Heart right ventricle (tissue), 16 donors: Measurements from ENCODE around the gene PYURF. TPM values are rescaled to one million over a fixed set of nuclear protein-coding genes. Genes with fewer than 3 reads are reported as not detected.
A peak's percentile ranks its signal among the peaks of the same experiment; 100 is the strongest.

Source experiments
- ATAC-seq, 8 donors: fragments of 200-7000 bp; cut with Tn5 transposase; one replicate each; pipeline ENCODE4 v1.9.1; 2020; ENCODE audit warnings: mild to moderate bottlenecking in 8 of 8, moderate library complexity in 8 of 8, moderate number of reproducible peaks in 1 of 8
- DNase-seq, 2 donors: peaks; one replicate each; pipeline ENCODE4 v3.0.0-alpha.2; 2020
- H3K27ac ChIP-seq, 10 donors: fragments of 200-600 bp; sonication (generic) in 2 of 10; one replicate each; pipeline versions ENCODE4 v1.5.0 to v1.8.0; 2020 to 2022; ENCODE audit warnings: mild to moderate bottlenecking in 3 of 10
- H3K27me3 ChIP-seq, 7 donors: fragments of 200-600 bp; one replicate each; pipeline ENCODE4 v1.8.0; 2021 to 2022; ENCODE audit warnings: mild to moderate bottlenecking in 2 of 7
- H3K36me3 ChIP-seq, 9 donors: fragments of 200-600 bp; sonication (generic) in 1 of 9; one replicate each; pipeline versions ENCODE4 v1.5.0 to v1.8.0; 2020 to 2022; ENCODE audit warnings: mild to moderate bottlenecking in 2 of 9
- H3K4me1 ChIP-seq, 9 donors: fragments of 200-600 bp; sonication (generic) in 1 of 9; one replicate each; pipeline versions ENCODE4 v1.5.0 to v1.8.0; 2020 to 2022; ENCODE audit warnings: mild to moderate bottlenecking in 4 of 9
- H3K4me3 ChIP-seq, 10 donors: fragments of 200-600 bp; sonication (generic) in 2 of 10; one replicate each; pipeline versions ENCODE4 v1.5.0 to v1.8.0; 2020 to 2022; ENCODE audit warnings: mild to moderate bottlenecking in 7 of 10, moderate library complexity in 2 of 10
- H3K9me3 ChIP-seq, 11 donors: fragments of 200-600 bp in 10 of 11; sonication (generic) in 2 of 11; one replicate each; pipeline versions ENCODE4 v1.5.0 to v1.8.0; 2013 to 2022; ENCODE audit warnings: mild to moderate bottlenecking in 2 of 11, control low read depth in 1 of 11, moderate library complexity in 1 of 11
- WGBS, 2 donors: extraction: QIAGEN DNeasy Blood & Tissue Kit; methylation state at CpG; one replicate each; pipeline ENCODE4 v1.1.7; 2013; ENCODE audit warnings: inconsistent platforms in 1 of 2; 5-methylcytosine and 5-hydroxymethylcytosine counted together
- intact Hi-C, 10 donors: fragments of 100-400 bp; cut with DNase I; formaldehyde crosslinking; loops; one replicate each; pipeline versions ENCODE4 v1.11.1 to v1.14.2; 2022
- polyA plus RNA-seq, 2 donors: library from polyadenylated mRNA; stranded (reverse); fragments of 200-250 nt; gene quantifications; one replicate each; pipeline ENCODE4 v1.2.3, GENCODE V29; 2013
- total RNA-seq, 10 donors: library from RNA; stranded (reverse); fragmentation: NEBNext Ultra II Directional in 3 of 10; extraction: Animal tissue kit (Norgen Biotek cat#: 25700) in 3 of 10; gene quantifications; one replicate each; pipeline versions ENCODE4 v1.2.1 to v1.2.4, GENCODE V29; 2021 to 2023
- TF ChIP-seq, protein P1 (sequence below), 9 donors: fragments of 200-600 bp; sonication (generic) in 2 of 9; IDR thresholded peaks; one replicate each; pipeline versions ENCODE4 v1.5.0 to v1.8.0; 2021 to 2022; ENCODE audit warnings: antibody characterized with exemption in 9 of 9, mild to moderate bottlenecking in 5 of 9, moderate library complexity in 1 of 9
- donor health status: Arrhythmogenic right ventricular cardiomyopathy.
- donor health status: ischemic (EF 13 %, LVEDD 7.1; RV severe dilation, severe dysfunction).
- donor health status: healthy with polysubstance abuse.
- donor health status: DM: no; HTN: yes; CAD: no.
- donor health status: DM: no; HTN: no; CAD: no.
- donor health status: ischemic (EF 25% LVEDD 6.9; RV normal size, moderate dysfunction).
- donor health status: ischemic (EF 25% LVEDD 5.7; RV mildly dilated, moderate dysfunction).
- donor health status: healthy.
- donor health status: DM: yes; HTN: yes; CAD: no.
- donor health status: Ischemic cardiomyopathy.
- donor health status: ischemic (EF 35%, LVEDD 5.7; RV mildly dilated, moderate dysfunction).
- donor health status: nonischemic (EF 11% LVEDD 7.7; RV severe dilation, severe dysfunction).
- donor health status: DM: yes; HTN: yes; CAD: no.
- donor health status: PGD.
- donor health status: ischemic (EF 29% LVEDD 5.4; RV normal size, mild dysfunction).
- donor health status: nonischemic (EF 23%, LVEDD 6.1; RV moderate dilation, normal function).

PYURF gene
- total and polyA plus RNA-seq, 12 donors, result 44.6 to 99.3 (median 49.5) TPM

DNA sequence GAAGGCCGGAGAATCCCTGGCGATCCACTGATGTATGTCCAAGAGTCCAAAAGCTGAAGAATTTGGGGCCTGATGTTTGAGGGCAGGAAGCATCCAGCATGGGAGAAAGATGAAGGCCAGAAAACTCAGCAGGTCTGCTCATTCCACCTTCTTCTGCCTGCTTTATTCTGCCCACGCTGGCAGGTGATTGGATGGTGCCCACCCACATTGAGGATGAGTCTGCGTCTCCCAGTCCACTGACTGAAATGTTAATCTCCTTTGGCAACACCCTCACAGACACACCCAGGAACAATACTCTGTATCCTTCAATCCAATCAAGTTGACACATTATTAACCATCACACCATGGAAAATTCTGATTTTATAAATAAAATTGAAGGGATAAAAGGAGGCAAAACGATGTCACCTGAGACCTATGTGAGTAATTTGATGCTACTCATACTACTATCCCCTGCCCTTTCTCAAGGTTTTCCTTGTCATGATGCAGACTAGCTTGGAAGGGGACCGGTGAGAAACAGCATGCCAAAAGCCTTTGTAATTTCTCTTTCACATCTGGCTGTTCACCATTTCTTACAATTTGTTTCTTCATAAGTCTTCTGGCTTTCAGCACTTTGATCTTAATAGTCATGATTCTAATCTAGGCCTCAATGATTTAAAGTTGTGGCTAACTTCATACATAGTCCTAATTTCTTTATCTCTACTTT is 9.7 kb upstream of the PYURF start:
- TF ChIP-seq, protein P1, sequence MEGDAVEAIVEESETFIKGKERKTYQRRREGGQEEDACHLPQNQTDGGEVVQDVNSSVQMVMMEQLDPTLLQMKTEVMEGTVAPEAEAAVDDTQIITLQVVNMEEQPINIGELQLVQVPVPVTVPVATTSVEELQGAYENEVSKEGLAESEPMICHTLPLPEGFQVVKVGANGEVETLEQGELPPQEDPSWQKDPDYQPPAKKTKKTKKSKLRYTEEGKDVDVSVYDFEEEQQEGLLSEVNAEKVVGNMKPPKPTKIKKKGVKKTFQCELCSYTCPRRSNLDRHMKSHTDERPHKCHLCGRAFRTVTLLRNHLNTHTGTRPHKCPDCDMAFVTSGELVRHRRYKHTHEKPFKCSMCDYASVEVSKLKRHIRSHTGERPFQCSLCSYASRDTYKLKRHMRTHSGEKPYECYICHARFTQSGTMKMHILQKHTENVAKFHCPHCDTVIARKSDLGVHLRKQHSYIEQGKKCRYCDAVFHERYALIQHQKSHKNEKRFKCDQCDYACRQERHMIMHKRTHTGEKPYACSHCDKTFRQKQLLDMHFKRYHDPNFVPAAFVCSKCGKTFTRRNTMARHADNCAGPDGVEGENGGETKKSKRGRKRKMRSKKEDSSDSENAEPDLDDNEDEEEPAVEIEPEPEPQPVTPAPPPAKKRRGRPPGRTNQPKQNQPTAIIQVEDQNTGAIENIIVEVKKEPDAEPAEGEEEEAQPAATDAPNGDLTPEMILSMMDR (IDR thresholded peaks at IDR 0.05), result no peak
- DNase-seq (no peak), ATAC-seq (no peak)
- H3K4me1 ChIP-seq, result peaks cover 0 to 6% (median 0%) of the 10 kb centered on the region in 9 donors
- peak overlapping the region in 1 of 10 donors; percentile 15 for H3K27ac ChIP-seq
- WGBS, 2 donors, result 77 to 81% methylated on average over 6 of the region's 6 CpGs
- no peaks in the 10 kb centered on the region for H3K9me3 ChIP-seq
- no peaks in the 10 kb centered on the region for H3K36me3 ChIP-seq
- no peaks in the 10 kb centered on the region for H3K27me3 ChIP-seq
- H3K4me3 ChIP-seq, result no peak overlapping the region
- intact Hi-C loops, result loop anchor here in 3 of 10 donors (5.0 to 10.0 kb wide), 2 partner anchors 129 to 492 kb away; no protein-coding TSS in a partner anchor

- Histone ChIP-seq H3K27ac (no peak overlapping the region), H3K27me3 (no peaks in the 10 kb centered on the region), H3K36me3 (no peaks in the 10 kb centered on the region), H3K4me1 (peaks cover 0 to 7% (median under 1%) of the 10 kb centered on the region in 9 donors), H3K4me3 (no peak overlapping the region), H3K9me3 (no peaks in the 10 kb centered on the region)
- TF ChIP-seq, protein P1 (IDR thresholded peaks at IDR 0.05), result no peak
- intact Hi-C loops, result loop anchor here in 3 of 10 donors (5.0 to 10.0 kb wide), 2 partner anchors 131 to 493 kb away; no protein-coding TSS in a partner anchor
- WGBS, 2 donors, result 70% methylated on average over 3 of the region's 3 CpGs
- no peak for ATAC-seq
- no peak for DNase-seq
Measured at GRCh38 chr4:88531549-88531948, 8.0 kb upstream of the PYURF start.

DNA sequence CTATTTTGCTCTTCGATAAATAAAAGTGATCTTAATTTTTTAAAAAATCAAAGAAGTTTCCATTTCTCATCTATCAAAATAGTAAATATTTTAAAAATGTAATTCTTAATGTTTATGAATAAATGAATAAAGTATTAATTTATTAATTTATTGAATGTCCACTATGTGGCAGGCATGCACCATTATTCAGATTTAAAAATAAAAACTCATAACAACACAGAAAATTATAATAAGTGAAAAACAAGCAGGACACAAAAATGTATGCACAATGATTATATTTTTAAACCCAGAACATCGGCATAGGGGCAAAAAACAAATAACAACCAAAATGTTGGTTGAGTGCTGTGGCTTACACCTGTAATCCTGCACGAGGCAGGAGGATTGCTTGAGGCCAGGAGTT is 5.3 kb upstream of the PYURF start:
- H3K4me1 ChIP-seq, result peaks cover 4 to 27% (median 17%) of the 10 kb centered on the region in 9 donors
- no peak for DNase-seq
- no peak for ATAC-seq
- no peak overlapping the region for H3K27ac ChIP-seq
- TF ChIP-seq, protein P1 (IDR thresholded peaks at IDR 0.05), result peak in 3 of 9 donors; percentile 17 to 27 (median 23)
- H3K27me3 ChIP-seq, result no peaks in the 10 kb centered on the region
- no peak overlapping the region for H3K4me3 ChIP-seq
- H3K36me3 ChIP-seq, result no peaks in the 10 kb centered on the region
- WGBS, 2 donors, result 87 to 89% methylated on average over 3 of the region's 3 CpGs
- intact Hi-C loops, result loop anchor here in 4 of 10 donors (5.0 to 10.0 kb wide), 4 partner anchors 63 to 506 kb away; partner anchors contain the start of gene HERC3 (in 1 of the 4)
- no peaks in the 10 kb centered on the region for H3K9me3 ChIP-seq

DNA sequence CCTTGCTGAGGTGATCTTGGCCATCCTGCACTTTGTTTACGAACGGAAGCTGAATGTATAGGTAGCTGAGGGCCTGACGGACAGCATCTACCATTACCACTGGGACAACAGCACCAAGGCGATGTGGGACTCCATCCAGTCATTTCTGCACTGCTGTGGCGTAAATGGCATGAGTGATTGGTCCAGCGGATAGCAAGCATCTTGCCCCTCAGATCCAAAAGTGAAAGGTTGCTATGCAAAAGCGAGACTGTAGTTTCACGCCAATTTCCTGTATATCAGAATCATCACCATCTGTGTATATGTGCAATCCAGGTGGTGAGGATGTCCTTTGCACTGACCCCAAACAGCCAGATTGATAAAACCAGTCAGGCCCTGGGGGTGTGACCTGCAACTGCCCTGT is 4.2 kb upstream of the PYURF start:
- Histone ChIP-seq H3K4me1 (peaks cover 4 to 30% (median 17%) of the 10 kb centered on the region in 9 donors), H3K27me3 (no peaks in the 10 kb centered on the region), H3K9me3 (no peaks in the 10 kb centered on the region), H3K27ac (no peak overlapping the region), H3K4me3 (no peak overlapping the region), H3K36me3 (no peaks in the 10 kb centered on the region)
- DNase-seq, result no peak
- ATAC-seq, result no peak
- intact Hi-C loops, result loop anchor here in 4 of 10 donors (5.0 to 10.0 kb wide), 4 partner anchors 65 to 507 kb away; partner anchors contain the start of gene HERC3 (in 1 of the 4)
- TF ChIP-seq, protein P1 (IDR thresholded peaks at IDR 0.05), result no peak
- 93 to 94% methylated on average over 8 of the region's 8 CpGs for WGBS, 2 donors
